OCI-LY1 (cell line): ENCODE data around the gene HAUS8.

Source experiments
- H2AFZ ChIP-seq: fragments of 200-600 bp; sonication (generic), shearing (Covaris generic); 2 replicates; pipeline ENCODE4 v1.6.0; 2014; ENCODE audit warnings: antibody characterized with exemption, mild to moderate bottlenecking, low read length
- H3F3A ChIP-seq: fragments of 200-600 bp; sonication (generic), shearing (Covaris generic); 2 replicates; pipeline ENCODE4 v1.6.0; 2014; ENCODE audit warnings: mild to moderate bottlenecking, antibody characterized with exemption, low read length, moderate library complexity; ENCODE audit not compliant: insufficient read depth
- H3K27ac ChIP-seq: fragments of 200-600 bp; sonication (generic); 2 replicates; pipeline ENCODE4 v1.5.1; 2014; ENCODE audit warnings: low read length, mixed run types, mild to moderate bottlenecking, low read depth; ENCODE audit not compliant: poor library complexity, severe bottlenecking
- H3K27me3 ChIP-seq: fragments of 200-600 bp; sonication (generic); 2 replicates; pipeline ENCODE4 v1.6.0; 2014; ENCODE audit warnings: antibody characterized with exemption, mild to moderate bottlenecking, low read length, moderate library complexity; ENCODE audit not compliant: insufficient read depth
- H3K36me3 ChIP-seq: fragments of 200-600 bp; sonication (generic); 2 replicates; pipeline ENCODE4 v1.6.1; 2014; ENCODE audit warnings: mild to moderate bottlenecking, antibody characterized with exemption, low read length, moderate library complexity, mixed read lengths; ENCODE audit not compliant: insufficient read depth
- H3K4me1 ChIP-seq: fragments of 200-600 bp; sonication (generic); 2 replicates; pipeline ENCODE4 v1.5.1; 2014; ENCODE audit warnings: mild to moderate bottlenecking, low read length, moderate library complexity; ENCODE audit not compliant: insufficient read depth, severe bottlenecking
- H3K4me2 ChIP-seq: fragments of 200-600 bp; sonication (generic), shearing (Covaris generic); 2 replicates; pipeline ENCODE4 v1.6.1; 2014; ENCODE audit warnings: low read length
- H3K4me3 ChIP-seq: fragments of 200-600 bp; sonication (generic); 2 replicates; pipeline ENCODE4 v1.5.1; 2014; ENCODE audit warnings: low read length, low read depth, mild to moderate bottlenecking, mixed read lengths; ENCODE audit not compliant: poor library complexity, severe bottlenecking
- H3K79me2 ChIP-seq: fragments of 200-600 bp; shearing (Covaris generic); 2 replicates; pipeline ENCODE4 v1.6.1; 2016; ENCODE audit warnings: mixed run types, low read length, mixed read lengths; ENCODE audit not compliant: insufficient read depth
- H3K9ac ChIP-seq: fragments of 200-600 bp; sonication (generic), shearing (Covaris generic); 2 replicates; pipeline ENCODE4 v1.6.1; 2014; ENCODE audit warnings: mild to moderate bottlenecking, low read length, mixed read lengths
- H3K9me2 ChIP-seq: fragments of 200-600 bp; sonication (generic), shearing (Covaris generic); 2 replicates; pipeline ENCODE4 v1.6.1; 2014; ENCODE audit warnings: low read depth, mild to moderate bottlenecking, low read length, mixed read lengths
- H3K9me3 ChIP-seq: fragments of 200-600 bp; shearing (Covaris generic); 2 replicates; pipeline ENCODE4 v1.6.1; 2014; ENCODE audit warnings: low read length, mixed read lengths
- H4K20me1 ChIP-seq: fragments of 200-600 bp; sonication (generic), shearing (Covaris generic); 2 replicates; pipeline ENCODE4 v1.6.0; 2016; ENCODE audit warnings: mild to moderate bottlenecking, low read length; ENCODE audit not compliant: insufficient read depth
- EZH2 ChIP-seq: fragments of 200-600 bp; sonication (generic), shearing (Covaris generic); IDR thresholded peaks from 2 replicates; pipeline ENCODE4 v1.8.0; 2017; ENCODE audit warnings: borderline replicate concordance, mixed run types, mild to moderate bottlenecking, antibody characterized with exemption, low read length, moderate library complexity, mixed read lengths
- TF ChIP-seq, protein P1 (sequence below): fragments of 200-600 bp; sonication (generic), shearing (Covaris generic); IDR thresholded peaks from 2 replicates; pipeline ENCODE4 v1.5.1; 2017; ENCODE audit warnings: mild to moderate bottlenecking, antibody characterized with exemption, low read length, moderate library complexity, mixed read lengths

HAUS8 gene

DNA sequence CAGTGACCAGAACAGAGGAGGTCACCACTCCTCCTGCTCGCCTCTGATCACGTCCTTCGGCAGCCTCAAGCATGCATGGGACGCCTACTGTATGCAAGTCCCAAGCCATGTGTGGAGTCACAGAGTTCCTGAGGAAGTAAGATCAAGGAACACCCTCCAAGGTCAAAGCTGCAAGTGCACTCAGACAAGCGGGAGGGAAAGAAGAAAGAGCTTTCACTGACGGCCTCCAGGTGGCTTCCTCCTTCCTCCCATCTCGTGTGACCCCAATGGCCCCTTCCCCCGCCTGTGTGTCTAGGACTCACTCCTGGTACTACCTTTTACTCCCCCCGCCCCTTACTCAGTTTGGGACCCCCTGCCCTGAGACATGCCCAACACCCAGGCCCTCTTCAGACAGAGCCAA is 6.1 kb downstream of the HAUS8 start:
- no peaks in the 10 kb centered on the region for H3F3A ChIP-seq
- no peak overlapping the region for H3K4me3 ChIP-seq
- peaks cover 38% of the 10 kb centered on the region for H3K79me2 ChIP-seq
- H3K27ac ChIP-seq, result peak overlapping the region; percentile 48
- H3K9ac ChIP-seq, result no peak overlapping the region
- no peaks in the 10 kb centered on the region for H3K9me3 ChIP-seq
- H3K4me1 ChIP-seq, result peaks cover 64% of the 10 kb centered on the region
- H2AFZ ChIP-seq, result no peak overlapping the region
- H3K36me3 ChIP-seq, result peaks cover 86% of the 10 kb centered on the region
- H3K4me2 ChIP-seq, result 0 out of 2 replicates have a peak overlapping the region, but pooled peaks have one; percentile 5
- H3K27me3 ChIP-seq, result no peaks in the 10 kb centered on the region
- no peaks in the 10 kb centered on the region for H4K20me1 ChIP-seq
- H3K9me2 ChIP-seq, result no peaks in the 10 kb centered on the region
- no peak for TF ChIP-seq EZH2
- TF ChIP-seq, protein P1, sequence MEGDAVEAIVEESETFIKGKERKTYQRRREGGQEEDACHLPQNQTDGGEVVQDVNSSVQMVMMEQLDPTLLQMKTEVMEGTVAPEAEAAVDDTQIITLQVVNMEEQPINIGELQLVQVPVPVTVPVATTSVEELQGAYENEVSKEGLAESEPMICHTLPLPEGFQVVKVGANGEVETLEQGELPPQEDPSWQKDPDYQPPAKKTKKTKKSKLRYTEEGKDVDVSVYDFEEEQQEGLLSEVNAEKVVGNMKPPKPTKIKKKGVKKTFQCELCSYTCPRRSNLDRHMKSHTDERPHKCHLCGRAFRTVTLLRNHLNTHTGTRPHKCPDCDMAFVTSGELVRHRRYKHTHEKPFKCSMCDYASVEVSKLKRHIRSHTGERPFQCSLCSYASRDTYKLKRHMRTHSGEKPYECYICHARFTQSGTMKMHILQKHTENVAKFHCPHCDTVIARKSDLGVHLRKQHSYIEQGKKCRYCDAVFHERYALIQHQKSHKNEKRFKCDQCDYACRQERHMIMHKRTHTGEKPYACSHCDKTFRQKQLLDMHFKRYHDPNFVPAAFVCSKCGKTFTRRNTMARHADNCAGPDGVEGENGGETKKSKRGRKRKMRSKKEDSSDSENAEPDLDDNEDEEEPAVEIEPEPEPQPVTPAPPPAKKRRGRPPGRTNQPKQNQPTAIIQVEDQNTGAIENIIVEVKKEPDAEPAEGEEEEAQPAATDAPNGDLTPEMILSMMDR, result 0 out of 2 replicates have a peak, but pooled peaks have one; percentile 32

DNA sequence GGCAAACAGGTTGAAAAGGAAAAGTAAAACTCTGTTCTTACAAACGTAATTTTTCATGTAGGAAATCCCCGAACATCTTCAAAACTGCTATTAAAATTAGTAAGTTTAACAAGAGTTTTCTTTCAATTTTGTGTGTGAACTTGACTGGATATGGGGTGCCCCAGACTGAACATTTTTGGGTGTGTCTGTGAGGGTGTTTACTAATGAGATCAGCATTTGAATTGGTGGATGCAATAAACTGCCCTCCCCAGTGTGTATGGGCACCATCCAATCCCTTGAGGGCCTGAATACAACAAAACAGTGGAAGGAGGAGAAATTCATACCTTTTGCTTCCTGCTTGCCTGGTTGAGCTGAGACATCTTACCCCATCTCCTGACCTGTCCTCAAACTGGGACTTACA is 11.8 kb downstream of the HAUS8 start:
- H3K79me2 ChIP-seq, result peaks cover 40% of the 10 kb centered on the region

DNA sequence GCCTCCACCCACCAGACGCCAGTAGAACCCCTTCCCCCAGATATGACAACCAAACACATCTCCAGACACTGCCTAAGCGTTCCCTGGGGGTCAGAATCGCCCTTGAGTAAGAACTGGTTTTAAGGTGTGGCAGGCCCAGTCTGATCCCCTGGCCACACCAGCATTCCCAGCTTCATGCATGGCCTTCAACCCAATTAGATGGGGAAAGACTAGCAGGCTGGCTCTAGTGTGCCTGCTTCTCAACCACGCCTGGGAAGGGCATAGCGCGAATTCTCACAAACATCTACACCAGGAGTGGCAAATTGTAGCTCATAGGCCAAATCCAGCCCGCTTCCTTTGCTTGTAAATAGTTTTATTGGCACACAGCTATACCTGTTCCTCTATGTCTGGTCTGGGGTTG is 13.6 kb downstream of the HAUS8 start:
- Histone ChIP-seq H3K36me3 (peaks cover 95% of the 10 kb centered on the region), H3K4me2 (no peak overlapping the region), H3K79me2 (peaks cover 39% of the 10 kb centered on the region)

More for the DNA sequence above, 11.8 kb downstream of the HAUS8 start:
- no peak for TF ChIP-seq EZH2
- TF ChIP-seq, protein P1, result no peak
- Histone ChIP-seq H3K9me2 (no peaks in the 10 kb centered on the region), H3K27ac (no peak overlapping the region), H3F3A (no peaks in the 10 kb centered on the region), H2AFZ (no peak overlapping the region), H3K36me3 (peaks cover 91% of the 10 kb centered on the region), H3K9me3 (no peaks in the 10 kb centered on the region), H3K4me1 (peaks cover 14% of the 10 kb centered on the region), H3K27me3 (no peaks in the 10 kb centered on the region), H3K4me2 (no peak overlapping the region), H3K4me3 (no peak overlapping the region), H3K9ac (no peak overlapping the region), H4K20me1 (no peaks in the 10 kb centered on the region)

More for the DNA sequence above, 13.6 kb downstream of the HAUS8 start:
- Histone ChIP-seq H3K4me1 (no peaks in the 10 kb centered on the region), H3K27ac (no peak overlapping the region), H3K27me3 (no peaks in the 10 kb centered on the region), H3F3A (no peaks in the 10 kb centered on the region), H3K9me3 (no peaks in the 10 kb centered on the region), H4K20me1 (no peaks in the 10 kb centered on the region), H2AFZ (no peak overlapping the region), H3K9ac (no peak overlapping the region), H3K9me2 (no peaks in the 10 kb centered on the region), H3K4me3 (no peak overlapping the region)
- TF ChIP-seq, protein P1, result no peak
- TF ChIP-seq EZH2, result no peak
